CD14-positive monocyte (primary cell): ENCODE results near the gene SCUBE1. TPM values are rescaled to one million over a fixed set of nuclear protein-coding genes. Genes with fewer than 3 reads are reported as not detected.

Experiments
- DNase-seq, 3 donors: peaks; one replicate each; pipeline ENCODE4 v3.0.0-alpha.2; 2011 to 2022
- H2AFZ ChIP-seq: 2 replicates; pipeline ENCODE4 v1.6.0; 2012; ENCODE audit warnings: mild to moderate bottlenecking, low read depth, low read length, inconsistent platforms; ENCODE audit not compliant: insufficient read depth, poor library complexity, severe bottlenecking
- H3K27ac ChIP-seq, 2 donors: 1 replicate in 1 of 2; 2 replicates in 1 of 2; pipeline ENCODE4 v1.5.1; 2012 to 2013; ENCODE audit warnings: low read length in 2 of 2, control low read depth in 1 of 2, inconsistent platforms in 1 of 2, low read depth in 1 of 2, mild to moderate bottlenecking in 1 of 2
- H3K27me3 ChIP-seq, 2 donors: one replicate each; pipeline versions ENCODE4 v1.6.0 to v1.6.1; 2011 to 2013; ENCODE audit warnings: low read length in 2 of 2; ENCODE audit not compliant: control insufficient read depth in 2 of 2, insufficient read depth in 2 of 2
- H3K36me3 ChIP-seq, 2 donors: replicated peaks in 1 of 2; 1 replicate in 1 of 2; 2 replicates in 1 of 2; pipeline versions ENCODE4 v1.5.1 to v1.6.1; 2012 to 2013; ENCODE audit warnings: low read length in 2 of 2, control low read depth in 1 of 2, inconsistent platforms in 1 of 2, mild to moderate bottlenecking in 1 of 2; ENCODE audit not compliant: insufficient read depth in 2 of 2, control insufficient read depth in 1 of 2
- H3K4me1 ChIP-seq, 2 donors: 1 replicate in 1 of 2; 2 replicates in 1 of 2; pipeline versions ENCODE4 v1.5.1 to v1.6.1; 2012 to 2013; ENCODE audit warnings: low read length in 2 of 2, control low read depth in 1 of 2, inconsistent platforms in 1 of 2, mild to moderate bottlenecking in 1 of 2, moderate library complexity in 1 of 2; ENCODE audit not compliant: insufficient read depth in 2 of 2, control insufficient read depth in 1 of 2
- H3K4me2 ChIP-seq: replicated peaks from 2 replicates; pipeline ENCODE3; 2012; ENCODE audit warnings: low read length, moderate library complexity, mild to moderate bottlenecking; ENCODE audit not compliant: poor library complexity, severe bottlenecking; ENCODE audit errors: extremely low read depth
- H3K4me3 ChIP-seq, 3 experiments: fragments of 200-600 bp in 1 of 3; sonication (generic) in 1 of 3; replicated peaks in 1 of 3; 1 replicate in 2 of 3; 2 replicates in 1 of 3; pipeline ENCODE4 v1.5.1; 2011 to 2013; ENCODE audit warnings: low read length in 3 of 3, mild to moderate bottlenecking in 3 of 3, control low read depth in 2 of 3, low read depth in 2 of 3, inconsistent platforms in 1 of 3, moderate library complexity in 1 of 3
- H3K79me2 ChIP-seq: 2 replicates; pipeline ENCODE4 v1.6.0; 2012; ENCODE audit warnings: mild to moderate bottlenecking, control low read depth, inconsistent platforms, low read length, moderate library complexity; ENCODE audit not compliant: insufficient read depth
- H3K9ac ChIP-seq: 2 replicates; pipeline ENCODE4 v1.6.0; 2017; ENCODE audit warnings: low read length, mild to moderate bottlenecking; ENCODE audit not compliant: insufficient read depth, poor library complexity, severe bottlenecking
- H3K9me3 ChIP-seq, 2 donors: replicated peaks in 1 of 2; 1 replicate in 1 of 2; 2 replicates in 1 of 2; pipeline versions ENCODE4 v1.5.1 to v1.6.1; 2012 to 2013; ENCODE audit warnings: low read length in 2 of 2, control low read depth in 1 of 2; ENCODE audit not compliant: control insufficient read depth in 1 of 2, insufficient read depth in 1 of 2
- H4K20me1 ChIP-seq: 2 replicates; pipeline ENCODE4 v1.6.0; 2012; ENCODE audit warnings: mild to moderate bottlenecking, low read length, control low read depth, moderate library complexity; ENCODE audit not compliant: insufficient read depth
- H3K27ac Mint-ChIP-seq, 7 donors: one replicate each; pipeline ENCODE4 v1.8.0; 2020; ENCODE audit warnings: mild to moderate bottlenecking in 7 of 7, mixed read lengths in 7 of 7, moderate library complexity in 6 of 7, inconsistent platforms in 2 of 7
- H3K27me3 Mint-ChIP-seq, 3 donors: one replicate each; pipeline ENCODE4 v1.8.0; 2021 to 2022; ENCODE audit warnings: low read depth in 3 of 3, mild to moderate bottlenecking in 3 of 3, mixed read lengths in 3 of 3, moderate library complexity in 3 of 3, inconsistent platforms in 1 of 3
- H3K36me3 Mint-ChIP-seq, 2 donors: one replicate each; pipeline ENCODE4 v1.8.0; 2020; ENCODE audit warnings: mixed read lengths in 2 of 2, inconsistent platforms in 1 of 2, mild to moderate bottlenecking in 1 of 2
- H3K4me1 Mint-ChIP-seq: one replicate; pipeline ENCODE4 v1.8.0; 2020; ENCODE audit warnings: mild to moderate bottlenecking, mixed read lengths
- H3K4me3 Mint-ChIP-seq, 2 donors: one replicate each; pipeline ENCODE4 v1.8.0; 2020; ENCODE audit warnings: mild to moderate bottlenecking in 2 of 2, mixed read lengths in 2 of 2, moderate library complexity in 1 of 2
- H3K9me3 Mint-ChIP-seq, 7 donors: one replicate each; pipeline ENCODE4 v1.8.0; 2020 to 2022; ENCODE audit warnings: mixed read lengths in 7 of 7, mild to moderate bottlenecking in 6 of 7, moderate library complexity in 6 of 7, inconsistent platforms in 2 of 7
- CTCF ChIP-seq: fragments of 200-600 bp; IDR thresholded peaks from one replicate; pipeline ENCODE4 v1.8.0; 2022; ENCODE audit warnings: antibody characterized with exemption, mild to moderate bottlenecking
- WGBS: methylation state at CpG from one replicate; pipeline ENCODE4 v1.1.5; 2013; ENCODE audit warnings: missing lambda C conversion rate; ENCODE audit not compliant: insufficient coverage; 5-methylcytosine and 5-hydroxymethylcytosine counted together
- intact Hi-C, 2 donors: fragments of 100-400 bp; cut with micrococcal nuclease; formaldehyde crosslinking; loops; one replicate each; pipeline versions ENCODE4 v1.15.0 to v1.15.1; 2023
- polyA plus RNA-seq, 3 donors: library from polyadenylated mRNA; depleted of rRNA in 1 of 3; unstranded in 2 of 3; stranded (reverse) in 1 of 3; fragments of 300-500 nt in 2 of 3; fragments of >200 nt in 1 of 3; fragmentation: Illumina TruSeq in 2 of 3; gene quantifications; 1 replicate in 2 of 3; 2 replicates in 1 of 3; pipeline ENCODE4 v1.2.3, GENCODE V29; 2012 to 2021

SCUBE1 gene
- polyA plus RNA-seq, 3 donors = 0.20 to 0.32 (median 0.26) TPM

GRCh38 chr22:43363315-43364168 lies 20.4 kb upstream of the SCUBE1 start:
- Histone ChIP-seq H4K20me1 (no peaks in the 10 kb centered on the region), H3K9me3 (no peaks in the 10 kb centered on the region), H3K27ac (no peak overlapping the region), H2AFZ (no peak overlapping the region), H3K79me2 (no peaks in the 10 kb centered on the region), H3K27me3 (peaks cover 0 to 3% of the 10 kb centered on the region in 2 donors), H3K4me1 (no peaks in the 10 kb centered on the region), H3K4me2 (no peak overlapping the region), H3K4me3 (no peak overlapping the region), H3K9ac (no peak overlapping the region), H3K36me3 (no peaks in the 10 kb centered on the region)
- intact Hi-C loops = no loop called here
- Mint-ChIP-seq H3K4me3 (no peak overlapping the region), H3K4me1 (no peaks in the 10 kb centered on the region), H3K27ac (no peak overlapping the region), H3K9me3 (peaks cover 0 to 2% (median 0%) of the 10 kb centered on the region in 7 donors), H3K27me3 (peaks cover under 1 to 9% (median 4%) of the 10 kb centered on the region in 3 donors), H3K36me3 (no peaks in the 10 kb centered on the region)
- WGBS = 95% methylated on average over 17 of the region's 27 CpGs
- no peak for DNase-seq
- TF ChIP-seq CTCF = no peak

GRCh38 chr22:43360576-43360975 lies 17.4 kb upstream of the SCUBE1 start:
- Mint-ChIP-seq H3K27ac (no peak overlapping the region), H3K36me3 (no peaks in the 10 kb centered on the region), H3K27me3 (peaks cover 0 to 7% (median 4%) of the 10 kb centered on the region in 3 donors), H3K4me3 (no peak overlapping the region), H3K4me1 (no peaks in the 10 kb centered on the region), H3K9me3 (peaks cover 0 to 2% (median 0%) of the 10 kb centered on the region in 7 donors)
- no peak overlapping the region for H2AFZ ChIP-seq
- no peak for TF ChIP-seq CTCF
- H3K4me2 ChIP-seq = no peak overlapping the region
- no peaks in the 10 kb centered on the region for H3K79me2 ChIP-seq
- no peaks in the 10 kb centered on the region for H3K27me3 ChIP-seq
- no peak for DNase-seq
- H3K36me3 ChIP-seq = no peaks in the 10 kb centered on the region
- no peaks in the 10 kb centered on the region for H3K4me1 ChIP-seq
- no peaks in the 10 kb centered on the region for H3K9me3 ChIP-seq
- H3K27ac ChIP-seq = no peak overlapping the region
- no peak overlapping the region for H3K9ac ChIP-seq
- intact Hi-C loops = no loop called here
- no peak overlapping the region for H3K4me3 ChIP-seq
- H4K20me1 ChIP-seq = no peaks in the 10 kb centered on the region
- WGBS = 98% methylated on average over 6 of the region's 9 CpGs
